Trophoblast cell (in vitro differentiated cells and primary cell): ENCODE results near the gene CHCHD2.
"Not testable (repeated sequence)": the region's sequence is repeated elsewhere in the genome, so short reads cannot be mapped to it uniquely, and the experiment has no call there.

Experiments
- DNase-seq, 2 donors: peaks; one replicate each; pipeline ENCODE4 v3.0.0-alpha.2; 2016
- H2AFZ ChIP-seq: 2 replicates; pipeline ENCODE4 v1.6.1; 2013; ENCODE audit warnings: low read length, moderate library complexity, mild to moderate bottlenecking; ENCODE audit not compliant: insufficient read depth, poor library complexity
- H2AK5ac ChIP-seq: 2 replicates; pipeline ENCODE4 v1.6.1; 2013; ENCODE audit warnings: mild to moderate bottlenecking, low read length
- H2BK120ac ChIP-seq: 2 replicates; pipeline ENCODE4 v1.6.1; 2013; ENCODE audit warnings: low read length, mild to moderate bottlenecking, moderate library complexity; ENCODE audit not compliant: insufficient read depth, poor library complexity
- H2BK12ac ChIP-seq: 2 replicates; pipeline ENCODE4 v1.6.1; 2013; ENCODE audit warnings: mild to moderate bottlenecking, low read length, moderate library complexity
- H2BK5ac ChIP-seq: 2 replicates; pipeline ENCODE4 v1.6.1; 2013; ENCODE audit warnings: low read length, low read depth, moderate library complexity, mild to moderate bottlenecking; ENCODE audit not compliant: poor library complexity
- H3K14ac ChIP-seq: 2 replicates; pipeline ENCODE4 v1.6.1; 2013; ENCODE audit warnings: mild to moderate bottlenecking, low read length
- H3K18ac ChIP-seq: 2 replicates; pipeline ENCODE4 v1.6.1; 2013; ENCODE audit warnings: mild to moderate bottlenecking, low read length
- H3K23ac ChIP-seq: 2 replicates; pipeline ENCODE4 v1.6.1; 2013; ENCODE audit warnings: low read length
- H3K27ac ChIP-seq: 2 replicates; pipeline ENCODE4 v1.5.1; 2013; ENCODE audit warnings: low read depth, mild to moderate bottlenecking, inconsistent platforms, low read length, moderate library complexity
- H3K27me3 ChIP-seq: 2 replicates; pipeline ENCODE4 v1.6.1; 2013; ENCODE audit warnings: inconsistent platforms, mild to moderate bottlenecking, low read length, moderate library complexity; ENCODE audit not compliant: insufficient read depth
- H3K36me3 ChIP-seq, 2 experiments: 1 replicate in 1 of 2; 2 replicates in 1 of 2; pipeline ENCODE4 v1.6.1; 2013; ENCODE audit warnings: low read length in 2 of 2, mild to moderate bottlenecking in 2 of 2, moderate library complexity in 1 of 2; ENCODE audit not compliant: insufficient read depth in 2 of 2, control insufficient read depth in 1 of 2
- H3K4ac ChIP-seq: 2 replicates; pipeline ENCODE4 v1.6.1; 2013; ENCODE audit warnings: low read depth, mild to moderate bottlenecking, low read length, moderate library complexity
- H3K4me1 ChIP-seq, 2 experiments: 1 replicate in 1 of 2; 2 replicates in 1 of 2; pipeline ENCODE4 v1.6.1; 2013; ENCODE audit warnings: low read length in 2 of 2, mild to moderate bottlenecking in 2 of 2, moderate library complexity in 1 of 2; ENCODE audit not compliant: insufficient read depth in 2 of 2, control insufficient read depth in 1 of 2
- H3K4me2 ChIP-seq: 2 replicates; pipeline ENCODE4 v1.6.1; 2013; ENCODE audit warnings: inconsistent platforms, mild to moderate bottlenecking, low read length, moderate library complexity
- H3K4me3 ChIP-seq: 2 replicates; pipeline ENCODE4 v1.5.1; 2013; ENCODE audit warnings: mild to moderate bottlenecking, low read depth, low read length, inconsistent platforms
- H3K79me1 ChIP-seq: one replicate; pipeline ENCODE4 v1.6.1; 2013; ENCODE audit warnings: low read length
- H3K79me2 ChIP-seq: 2 replicates; pipeline ENCODE4 v1.6.1; 2013; ENCODE audit warnings: low read length, mild to moderate bottlenecking; ENCODE audit not compliant: control insufficient read depth, insufficient read depth, poor library complexity
- H3K9ac ChIP-seq: 2 replicates; pipeline ENCODE4 v1.6.1; 2013; ENCODE audit warnings: mild to moderate bottlenecking, low read length
- H3K9me3 ChIP-seq: 2 replicates; pipeline ENCODE4 v1.6.1; 2013; ENCODE audit warnings: low read depth, mild to moderate bottlenecking, control low read depth, inconsistent platforms, low read length; ENCODE audit not compliant: insufficient read depth
- H4K12ac ChIP-seq: 2 replicates; pipeline ENCODE4 v1.6.1; 2013; ENCODE audit warnings: low read depth, mild to moderate bottlenecking, low read length, moderate library complexity
- H4K8ac ChIP-seq: 2 replicates; pipeline ENCODE4 v1.6.1; 2013; ENCODE audit warnings: low read depth, mild to moderate bottlenecking, low read length, moderate library complexity
- H4K91ac ChIP-seq: one replicate; pipeline ENCODE4 v1.6.1; 2013; ENCODE audit warnings: low read depth, mild to moderate bottlenecking, low read length, moderate library complexity
- WGBS: extraction: QIAGEN DNeasy Blood & Tissue Kit; methylation state at CpG from one replicate; pipeline ENCODE4 v1.1.7; 2013; ENCODE audit warnings: missing lambda C conversion rate; ENCODE audit not compliant: insufficient read length, insufficient coverage; ENCODE audit errors: extremely low coverage; 5-methylcytosine and 5-hydroxymethylcytosine counted together

The CHCHD2 gene

DNA sequence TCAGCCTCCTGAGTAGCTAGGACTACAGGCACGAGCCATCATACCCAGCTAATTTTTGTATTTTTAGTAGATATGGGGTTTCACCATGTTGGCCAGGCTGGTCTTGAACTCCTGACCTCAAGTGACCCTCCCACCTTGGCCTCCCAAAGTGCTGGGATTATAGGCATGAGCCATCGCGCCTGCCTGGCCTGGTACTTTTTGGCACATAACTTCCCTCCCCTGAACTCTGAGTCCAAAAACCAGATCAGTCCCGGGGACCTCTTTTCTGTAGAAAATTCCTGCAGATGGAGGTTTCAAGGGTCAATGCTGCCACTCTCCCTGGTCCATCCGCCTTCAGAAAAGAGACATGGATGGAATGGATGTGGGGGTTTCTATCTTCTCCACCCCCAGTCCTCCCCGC is 13.9 kb downstream of the CHCHD2 start:
- H3K14ac ChIP-seq, H3K4ac ChIP-seq, H3K4me1 ChIP-seq, H3K9ac ChIP-seq, H3K18ac ChIP-seq, H4K8ac ChIP-seq, H4K12ac ChIP-seq, H2BK5ac ChIP-seq, H3K9me3 ChIP-seq, H3K36me3 ChIP-seq, H2BK120ac ChIP-seq, H3K4me3 ChIP-seq, H2BK12ac ChIP-seq, DNase-seq, H3K4me2 ChIP-seq, H3K27ac ChIP-seq, H3K79me1 ChIP-seq, H4K91ac ChIP-seq, H3K27me3 ChIP-seq, H2AK5ac ChIP-seq, H2AFZ ChIP-seq, H3K79me2 ChIP-seq, H3K23ac ChIP-seq: not testable (repeated sequence)
- WGBS: no CpG with 5 or more reads among the region's 6 CpGs

- H3K79me2 ChIP-seq: no peaks in the 10 kb centered on the region
- no peak overlapping the region for H2AFZ ChIP-seq
- no peaks in the 10 kb centered on the region for H3K4me1 ChIP-seq
- H3K4me2 ChIP-seq: no peak overlapping the region
- no peak overlapping the region for H3K27ac ChIP-seq
- no peak overlapping the region for H2BK12ac ChIP-seq
- no peaks in the 10 kb centered on the region for H3K27me3 ChIP-seq
- no peak overlapping the region for H3K4me3 ChIP-seq
- H4K12ac ChIP-seq: no peak overlapping the region
- H3K23ac ChIP-seq: no peak overlapping the region
- H3K4ac ChIP-seq: no peak overlapping the region
- H2BK120ac ChIP-seq: no peak overlapping the region
- H3K18ac ChIP-seq: no peak overlapping the region
- no peak overlapping the region for H3K9ac ChIP-seq
- H4K8ac ChIP-seq: no peak overlapping the region
- no peak overlapping the region for H3K14ac ChIP-seq
- H2AK5ac ChIP-seq: no peak overlapping the region
- no peaks in the 10 kb centered on the region for H3K79me1 ChIP-seq
- no CpG with 5 or more reads among the region's 3 CpGs for WGBS
- H4K91ac ChIP-seq: no peak overlapping the region
- no peak overlapping the region for H2BK5ac ChIP-seq
- no peaks in the 10 kb centered on the region for H3K9me3 ChIP-seq
- H3K36me3 ChIP-seq: peaks cover 3% of the 10 kb centered on the region in 2 experiments
- no peak for DNase-seq
Measured at GRCh38 chr7:56091591-56091990, 14.7 kb downstream of the CHCHD2 start.

DNA sequence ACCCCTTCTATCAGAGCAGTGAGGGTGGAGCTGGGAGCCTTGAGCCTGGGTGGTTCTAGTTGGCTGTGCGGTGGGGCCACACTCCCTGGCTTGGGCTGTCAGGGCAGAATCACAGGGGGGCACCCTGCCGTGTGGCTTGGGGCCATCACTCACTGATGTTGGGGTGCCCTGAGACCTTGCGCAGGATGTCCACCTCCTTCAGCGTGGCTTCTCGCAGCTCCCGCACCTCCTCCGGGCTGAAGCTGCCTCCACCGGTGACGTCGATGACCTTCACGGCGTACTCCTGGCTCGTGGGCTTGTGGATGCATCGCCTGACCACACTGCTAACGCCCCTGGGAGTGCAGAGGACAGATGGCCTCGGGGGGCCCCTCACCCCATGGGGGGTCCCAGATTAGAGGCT is 18.8 kb downstream of the CHCHD2 start:
- no peak overlapping the region for H2BK120ac ChIP-seq
- no peak overlapping the region for H3K18ac ChIP-seq
- H3K27me3 ChIP-seq: no peaks in the 10 kb centered on the region
- H3K79me1 ChIP-seq: no peaks in the 10 kb centered on the region
- H3K9ac ChIP-seq: no peak overlapping the region
- no peak overlapping the region for H3K27ac ChIP-seq
- no peak overlapping the region for H2BK12ac ChIP-seq
- H3K23ac ChIP-seq: no peak overlapping the region
- peaks cover 3 to 7% of the 10 kb centered on the region in 2 experiments for H3K36me3 ChIP-seq
- H3K4me1 ChIP-seq: no peaks in the 10 kb centered on the region
- H3K4ac ChIP-seq: no peak overlapping the region
- no peak for DNase-seq
- no peak overlapping the region for H2AFZ ChIP-seq
- no peak overlapping the region for H4K12ac ChIP-seq
- H2AK5ac ChIP-seq: no peak overlapping the region
- no CpG with 5 or more reads among the region's 16 CpGs for WGBS
- H3K4me2 ChIP-seq: no peak overlapping the region
- H4K91ac ChIP-seq: no peak overlapping the region
- no peak overlapping the region for H3K14ac ChIP-seq
- no peak overlapping the region for H2BK5ac ChIP-seq
- no peak overlapping the region for H3K4me3 ChIP-seq
- H4K8ac ChIP-seq: no peak overlapping the region
- H3K79me2 ChIP-seq: no peaks in the 10 kb centered on the region
- no peaks in the 10 kb centered on the region for H3K9me3 ChIP-seq

GRCh38 chr7:56086761-56087160 is 19.5 kb downstream of the CHCHD2 start:
- H3K14ac ChIP-seq: no peak overlapping the region
- H2BK5ac ChIP-seq: no peak overlapping the region
- no CpG with 5 or more reads among the region's 7 CpGs for WGBS
- H2AFZ ChIP-seq: no peak overlapping the region
- H3K4me3 ChIP-seq: no peak overlapping the region
- H3K23ac ChIP-seq: no peak overlapping the region
- H3K4me2 ChIP-seq: no peak overlapping the region
- H4K12ac ChIP-seq: no peak overlapping the region
- no peak overlapping the region for H2BK120ac ChIP-seq
- peaks cover 6 to 10% of the 10 kb centered on the region in 2 experiments for H3K36me3 ChIP-seq
- H2AK5ac ChIP-seq: no peak overlapping the region
- H3K79me1 ChIP-seq: no peaks in the 10 kb centered on the region
- no peak overlapping the region for H4K8ac ChIP-seq
- H3K9ac ChIP-seq: no peak overlapping the region
- H3K27ac ChIP-seq: no peak overlapping the region
- DNase-seq: no peak
- H3K4me1 ChIP-seq: no peaks in the 10 kb centered on the region
- no peaks in the 10 kb centered on the region for H3K79me2 ChIP-seq
- H3K4ac ChIP-seq: no peak overlapping the region
- H3K18ac ChIP-seq: no peak overlapping the region
- no peak overlapping the region for H2BK12ac ChIP-seq
- no peaks in the 10 kb centered on the region for H3K9me3 ChIP-seq
- H3K27me3 ChIP-seq: no peaks in the 10 kb centered on the region
- no peak overlapping the region for H4K91ac ChIP-seq
